Choroid plexus epithelial cell (primary cell): ENCODE results near the gene SERPINB8.

Experiments used
- DNase-seq: peaks from one replicate; pipeline ENCODE4 v3.0.0-alpha.2; 2010; ENCODE audit warnings: low read depth
- H3K4me3 ChIP-seq: 2 replicates; pipeline ENCODE4 v1.5.1; 2011; ENCODE audit warnings: low read depth, mild to moderate bottlenecking, control low read depth, low read length, moderate library complexity
- TF ChIP-seq, protein P1 (sequence below): conservative IDR thresholded peaks from 2 replicates; pipeline ENCODE4 v1.5.1; 2011; ENCODE audit warnings: low read depth, mild to moderate bottlenecking, control low read depth, inconsistent platforms, low read length, moderate library complexity

The SERPINB8 gene

DNA sequence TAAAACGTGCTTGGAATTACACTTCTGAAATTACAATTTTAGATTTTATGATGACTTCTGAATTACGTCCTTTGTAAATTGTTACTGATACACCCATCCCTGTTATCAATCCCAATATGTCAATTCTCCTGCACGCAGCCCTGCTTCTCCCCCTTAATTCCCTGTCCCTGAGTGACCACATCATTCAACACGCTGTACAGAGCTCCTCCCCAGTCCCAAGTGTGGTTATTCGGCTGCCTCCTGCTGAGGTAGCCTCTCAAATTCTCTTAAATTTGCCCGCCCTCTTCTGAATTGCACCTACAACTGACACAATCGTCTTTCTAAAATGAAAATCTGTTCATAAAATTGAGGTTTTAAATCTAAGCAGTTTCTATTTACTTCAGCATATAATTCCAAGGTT, 10.1 kb downstream of the SERPINB8 start:
- DNase-seq = no peak
- TF ChIP-seq, protein P1, sequence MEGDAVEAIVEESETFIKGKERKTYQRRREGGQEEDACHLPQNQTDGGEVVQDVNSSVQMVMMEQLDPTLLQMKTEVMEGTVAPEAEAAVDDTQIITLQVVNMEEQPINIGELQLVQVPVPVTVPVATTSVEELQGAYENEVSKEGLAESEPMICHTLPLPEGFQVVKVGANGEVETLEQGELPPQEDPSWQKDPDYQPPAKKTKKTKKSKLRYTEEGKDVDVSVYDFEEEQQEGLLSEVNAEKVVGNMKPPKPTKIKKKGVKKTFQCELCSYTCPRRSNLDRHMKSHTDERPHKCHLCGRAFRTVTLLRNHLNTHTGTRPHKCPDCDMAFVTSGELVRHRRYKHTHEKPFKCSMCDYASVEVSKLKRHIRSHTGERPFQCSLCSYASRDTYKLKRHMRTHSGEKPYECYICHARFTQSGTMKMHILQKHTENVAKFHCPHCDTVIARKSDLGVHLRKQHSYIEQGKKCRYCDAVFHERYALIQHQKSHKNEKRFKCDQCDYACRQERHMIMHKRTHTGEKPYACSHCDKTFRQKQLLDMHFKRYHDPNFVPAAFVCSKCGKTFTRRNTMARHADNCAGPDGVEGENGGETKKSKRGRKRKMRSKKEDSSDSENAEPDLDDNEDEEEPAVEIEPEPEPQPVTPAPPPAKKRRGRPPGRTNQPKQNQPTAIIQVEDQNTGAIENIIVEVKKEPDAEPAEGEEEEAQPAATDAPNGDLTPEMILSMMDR = no peak
- H3K4me3 ChIP-seq = no peak overlapping the region

DNA sequence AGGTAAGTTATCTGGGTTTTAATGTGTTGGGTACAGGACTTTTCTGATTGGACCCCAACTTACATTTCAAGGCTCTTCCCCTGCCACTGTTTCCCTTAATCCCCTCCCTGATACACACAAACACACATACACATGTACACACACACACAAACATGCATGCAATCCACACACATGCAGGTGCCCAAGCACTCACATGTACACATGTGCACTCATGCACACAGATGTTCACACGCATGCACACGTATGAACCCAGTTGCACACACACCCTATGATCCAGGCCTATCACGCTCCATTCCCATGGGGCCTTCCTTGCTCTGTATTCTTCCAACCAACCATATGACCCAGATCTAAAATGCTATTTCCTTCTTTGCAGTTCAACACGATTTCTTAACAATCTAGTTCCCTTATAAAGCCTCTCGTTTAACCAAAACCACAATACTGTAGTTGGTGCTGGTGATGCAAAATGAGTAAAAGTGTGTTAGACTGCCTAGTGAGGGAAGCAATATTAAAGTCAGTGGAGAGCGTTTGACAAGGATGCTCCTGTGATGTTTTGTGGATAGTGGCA, 11.1 kb downstream of the SERPINB8 start:
- no peak overlapping the region for H3K4me3 ChIP-seq
- TF ChIP-seq, protein P1 = no peak
- DNase-seq = no peak

DNA sequence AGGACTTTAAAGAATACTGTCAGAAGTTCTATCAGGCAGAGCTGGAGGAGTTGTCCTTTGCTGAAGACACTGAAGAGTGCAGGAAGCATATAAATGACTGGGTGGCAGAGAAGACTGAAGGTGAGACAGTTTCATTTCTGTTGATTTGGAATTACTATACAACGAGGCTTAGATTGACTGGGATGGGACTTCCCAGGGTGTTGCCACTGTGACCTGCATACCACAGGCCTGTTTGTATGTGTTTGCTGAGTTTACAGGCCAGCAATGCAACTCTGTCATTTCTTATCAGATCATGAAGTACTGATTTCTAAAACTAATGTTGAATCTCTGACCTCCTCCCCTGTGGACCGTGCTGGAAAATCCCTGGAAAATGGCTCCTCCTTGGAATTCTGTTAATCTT, 11.8 kb downstream of the SERPINB8 start:
- DNase-seq = no peak
- H3K4me3 ChIP-seq = no peak overlapping the region
- TF ChIP-seq, protein P1 = no peak

DNA sequence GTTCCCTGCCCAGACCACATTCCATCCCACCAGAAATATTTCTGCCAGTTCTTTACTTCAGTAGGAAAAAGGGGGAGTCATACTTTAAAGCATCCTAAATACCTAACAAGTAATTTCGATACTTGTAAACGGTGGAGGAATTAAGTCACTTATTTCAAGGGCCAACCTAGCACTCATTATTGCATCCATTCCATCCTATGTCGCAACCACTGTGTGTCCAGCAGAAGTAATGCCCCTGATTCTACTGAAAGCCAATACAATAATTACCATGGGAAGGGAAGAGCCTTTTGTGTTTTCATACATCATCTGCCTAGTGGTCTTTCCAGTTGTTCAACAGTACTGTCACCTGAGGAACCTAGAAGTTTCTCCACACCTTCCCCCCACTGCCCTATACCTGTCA, 12.5 kb downstream of the SERPINB8 start:
- TF ChIP-seq, protein P1 = no peak
- H3K4me3 ChIP-seq = no peak overlapping the region

DNA sequence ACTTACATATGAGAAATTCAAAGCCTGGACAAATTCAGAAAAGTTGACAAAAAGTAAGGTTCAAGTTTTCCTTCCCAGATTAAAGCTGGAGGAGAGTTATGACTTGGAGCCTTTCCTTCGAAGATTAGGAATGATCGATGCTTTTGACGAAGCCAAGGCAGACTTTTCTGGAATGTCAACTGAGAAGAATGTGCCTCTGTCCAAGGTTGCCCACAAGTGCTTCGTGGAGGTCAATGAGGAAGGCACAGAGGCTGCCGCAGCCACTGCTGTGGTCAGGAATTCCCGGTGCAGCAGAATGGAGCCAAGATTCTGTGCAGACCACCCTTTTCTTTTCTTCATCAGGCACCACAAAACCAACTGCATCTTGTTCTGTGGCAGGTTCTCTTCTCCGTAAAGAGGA, 17.0 kb downstream of the SERPINB8 start:
- TF ChIP-seq, protein P1 = no peak

More for the DNA sequence above, 12.5 kb downstream of the SERPINB8 start:
- no peak for DNase-seq

DNA sequence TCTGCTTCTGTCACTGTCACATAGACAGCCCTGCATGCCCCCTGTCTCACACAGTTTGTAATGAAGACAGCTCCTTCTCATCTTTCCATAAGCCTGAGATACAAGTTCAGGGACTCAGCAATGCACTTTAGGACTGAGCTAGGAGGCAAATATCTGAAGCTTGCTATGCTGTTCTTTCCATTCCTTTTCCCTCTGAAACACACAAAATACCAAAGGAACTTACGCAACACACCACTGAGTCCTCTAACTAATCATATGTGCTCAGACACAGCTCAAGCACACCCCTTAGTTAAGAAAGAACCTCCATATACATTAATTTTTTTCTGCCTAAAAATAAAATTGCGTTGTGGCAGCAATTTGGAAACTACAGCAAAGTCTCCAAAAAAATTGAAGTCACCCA, 17.9 kb downstream of the SERPINB8 start:
- DNase-seq = peak; percentile 55
- no peak overlapping the region for H3K4me3 ChIP-seq
- TF ChIP-seq, protein P1 = no peak

More for the DNA sequence above, 17.0 kb downstream of the SERPINB8 start:
- DNase-seq = no peak
- no peak overlapping the region for H3K4me3 ChIP-seq

DNA sequence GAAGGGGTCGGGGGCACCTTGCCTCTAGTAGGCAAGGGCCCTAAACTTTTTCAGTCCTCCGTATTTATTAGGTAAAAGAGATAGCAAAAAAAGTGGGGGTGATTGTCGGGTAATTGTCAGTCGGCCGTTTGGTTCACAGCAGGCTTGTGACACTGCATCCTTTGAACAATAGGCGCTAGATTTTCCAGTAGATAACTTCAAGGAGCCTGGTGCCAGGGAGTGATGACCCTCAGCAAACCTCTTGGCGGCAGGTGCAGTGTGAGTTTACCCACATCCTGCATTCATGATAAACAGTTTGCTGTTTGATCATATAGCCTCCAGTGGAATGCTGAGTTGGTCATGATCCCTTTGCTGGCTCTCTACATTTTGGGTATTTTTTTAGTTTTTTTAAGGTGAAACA, 22.9 kb downstream of the SERPINB8 start:
- no peak overlapping the region for H3K4me3 ChIP-seq
- TF ChIP-seq, protein P1 = no peak
- DNase-seq = no peak
